K562 (cell line): ENCODE results near the gene GBP1. TPM values are rescaled to one million over a fixed set of nuclear protein-coding genes. Genes with fewer than 3 reads are reported as not detected.

Source experiments
- ATAC-seq: fragments of 200-7000 bp; cut with Tn5 transposase; 3 replicates; pipeline ENCODE4 v1.9.1; 2020; ENCODE audit warnings: moderate library complexity
- BruUV-seq: library from RNA; stranded (reverse); fragments of 400-500 nt; replicated peaks from 2 replicates; lab custom pipeline; 2021; lab: Mats Ljungman, UMichigan
- CTCF ChIA-PET: fragments of 300-600 bp; formaldehyde crosslinking; extraction: SDS; loops from one replicate; lab custom pipeline; 2021; ENCODE audit warnings: low intra/inter-chr PET ratio; lab: Yijun Ruan, JAX
- POLR2A ChIA-PET: fragments of 300-600, 350-650 bp; sonication (Branson Sonifier 250); formaldehyde crosslinking; extraction: SDS; loops from one replicate; lab custom pipeline; 2021; ENCODE audit warnings: antibody characterized with exemption, inconsistent platforms; lab: Yijun Ruan, JAX
- DNase-seq, 4 experiments: peaks; one replicate each; pipeline versions ENCODE4 v3.0.0 to v3.0.0-alpha.2; 2011 to 2018; ENCODE audit warnings: low spot score in 3 of 4, mixed read lengths in 3 of 4; ENCODE audit errors: extremely low read depth in 1 of 4
- FAIRE-seq: peaks from 2 replicates; lab custom pipeline; 2011; peaks lifted over from hg19 to GRCh38; lab: Jason Lieb, UNC
- H2AFZ ChIP-seq: 2 replicates; pipeline ENCODE4 v1.6.0; 2011; ENCODE audit warnings: low read depth, low read length, control low read depth, inconsistent platforms
- H3K27ac ChIP-seq: fragments of 200-600 bp; 3 replicates; pipeline ENCODE4 v1.8.0; 2011; ENCODE audit warnings: low read depth, mild to moderate bottlenecking, control low read depth, inconsistent platforms, low read length, moderate library complexity, mixed read lengths; ENCODE audit errors: extremely low read depth
- H3K27me3 ChIP-seq, 2 experiments: fragments of 300-600 bp in 1 of 2; 2 replicates in 1 of 2; 3 replicates in 1 of 2; pipeline versions ENCODE4 v1.6.0 to v1.8.0; 2011; ENCODE audit warnings: inconsistent platforms in 2 of 2, low read length in 2 of 2, mild to moderate bottlenecking in 1 of 2, mixed read lengths in 1 of 2, moderate library complexity in 1 of 2; ENCODE audit not compliant: control insufficient read depth in 2 of 2, insufficient read depth in 2 of 2
- H3K36me3 ChIP-seq: fragments of 300-600 bp; 3 replicates; pipeline ENCODE4 v1.8.0; 2011; ENCODE audit warnings: mild to moderate bottlenecking, low read length, inconsistent platforms; ENCODE audit not compliant: control insufficient read depth, insufficient read depth
- H3K4me1 ChIP-seq, 2 experiments: fragments of 200-600 bp in 1 of 2; replicated peaks in 1 of 2; 2 replicates in 1 of 2; 3 replicates in 1 of 2; pipeline versions ENCODE4 v1.5.1 to v1.8.0; 2011; ENCODE audit warnings: inconsistent platforms in 2 of 2, low read length in 2 of 2, mild to moderate bottlenecking in 1 of 2, mixed read lengths in 1 of 2, moderate library complexity in 1 of 2; ENCODE audit not compliant: control insufficient read depth in 2 of 2, insufficient read depth in 2 of 2
- H3K4me2 ChIP-seq: 2 replicates; pipeline ENCODE4 v1.6.1; 2011; ENCODE audit warnings: low read length, control low read depth, inconsistent platforms, mixed read lengths; ENCODE audit not compliant: insufficient read depth
- H3K4me3 ChIP-seq: fragments of 200-600 bp; sonication (generic), shearing (Covaris generic); 2 replicates; pipeline ENCODE4 v1.5.1; 2016; ENCODE audit warnings: control low read depth, inconsistent platforms
- H3K79me2 ChIP-seq: fragments of 200-600 bp; 3 replicates; pipeline ENCODE4 v1.8.0; 2011; ENCODE audit warnings: low read length, inconsistent platforms; ENCODE audit not compliant: control insufficient read depth, insufficient read depth
- H3K9ac ChIP-seq, 2 experiments: 2 replicates each; pipeline versions ENCODE4 v1.6.0 to v1.6.1; 2011; ENCODE audit warnings: low read depth in 2 of 2, low read length in 2 of 2, control low read depth in 1 of 2, inconsistent platforms in 1 of 2, mild to moderate bottlenecking in 1 of 2, mixed read lengths in 1 of 2; ENCODE audit not compliant: insufficient read depth in 1 of 2
- H3K9me1 ChIP-seq: one replicate; pipeline ENCODE4 v1.6.0; 2011; ENCODE audit warnings: inconsistent platforms, mild to moderate bottlenecking, low read length, moderate library complexity; ENCODE audit not compliant: control insufficient read depth, insufficient read depth
- H3K9me3 ChIP-seq: replicated peaks from 2 replicates; pipeline ENCODE4 v1.5.1; 2011; ENCODE audit warnings: low read depth, low read length, inconsistent platforms; ENCODE audit not compliant: control insufficient read depth, insufficient read depth
- H4K20me1 ChIP-seq: replicated peaks from 2 replicates; pipeline ENCODE4 v1.6.1; 2011; ENCODE audit warnings: low read length, inconsistent platforms, mixed read lengths; ENCODE audit not compliant: control insufficient read depth, insufficient read depth
- CBX8 ChIP-seq: fragments of 200-600 bp; sonication (generic); IDR thresholded peaks from 2 replicates; pipeline ENCODE4 v1.6.1; 2012; ENCODE audit warnings: borderline replicate concordance, mixed run types, low read depth, mild to moderate bottlenecking, moderate library complexity, mixed read lengths, low read length, control low read depth, inconsistent platforms; ENCODE audit not compliant: poor library complexity, severe bottlenecking; ENCODE audit errors: extremely low read depth
- CUX1 ChIP-seq: fragments of 200-800 bp; sonication (Bioruptor generic); IDR thresholded peaks from 2 replicates; pipeline ENCODE4 v1.6.1; 2016; ENCODE audit warnings: missing genetic modification characterization, missing compliant biosample characterization
- MBD1 ChIP-seq: fragments of 250-450 bp; sonication (Bioruptor Pico); IDR thresholded peaks from 2 replicates; pipeline ENCODE4 v1.8.0; 2022; ENCODE audit warnings: inconsistent platforms
- RBM25 ChIP-seq: fragments of 200-400 bp; formaldehyde crosslinking; IDR thresholded peaks from 2 replicates; pipeline ENCODE4 v1.6.1; 2018; ENCODE audit warnings: low read length, low read depth, moderate library complexity; ENCODE audit not compliant: severe bottlenecking
- USF2 ChIP-seq: sonication (generic); formaldehyde crosslinking; IDR thresholded peaks from 2 replicates; pipeline ENCODE4 v1.5.0; 2020; ENCODE audit warnings: missing genetic modification reagents
- ZBTB8A ChIP-seq: fragments of 450-650 bp; IDR thresholded peaks from 2 replicates; pipeline ENCODE4 v1.6.1; 2018; ENCODE audit warnings: mild to moderate bottlenecking, moderate library complexity; ENCODE audit not compliant: partially characterized antibody
- ZEB2 ChIP-seq: fragments of 450-650 bp; IDR thresholded peaks from 2 replicates; pipeline ENCODE4 v1.6.1; 2016
- ZNF583 ChIP-seq: fragments of 250-450 bp; sonication (Bioruptor Pico); IDR thresholded peaks from 2 replicates; pipeline ENCODE4 v1.4.0; 2020
- WGBS: fragments of 100-300 bp; shearing (Covaris generic); methylation state at CpG from one replicate; pipeline ENCODE4 v1.1.6; 2016; ENCODE audit warnings: low coverage, mixed read lengths; ENCODE audit not compliant: insufficient coverage; ENCODE audit errors: missing lambda C conversion rate; 5-methylcytosine and 5-hydroxymethylcytosine counted together
- in situ Hi-C: fragments of 300-500 bp; cut with MboI; formaldehyde crosslinking; loops from 4 replicates; pipeline ENCODE4 v1.15.0; 2018; ENCODE audit warnings: inconsistent platforms, mixed read lengths
- intact Hi-C: fragments of 100-400 bp; cut with micrococcal nuclease; formaldehyde crosslinking; loops from 2 replicates; pipeline ENCODE4 v1.14.2; 2022
- polyA plus RNA-seq, 8 experiments: library from polyadenylated mRNA; depleted of rRNA in 4 of 8; stranded (reverse) in 5 of 8; unstranded in 3 of 8; fragments of >200 nt; fragmentation: Nextera tagmentation in 2 of 8; fragmentation: Illumina TruSeq in 1 of 8; extraction: Ambion mirVana in 2 of 8; extraction: Trizol in 1 of 8; gene quantifications; 2 replicates each; pipeline versions ENCODE4 v1.2.1 to v1.2.3, GENCODE V29; 2011 to 2014; ENCODE audit warnings: inconsistent platforms in 1 of 8, missing spikeins in 1 of 8
- total RNA-seq, 7 experiments: library from RNA; depleted of rRNA in 6 of 7; stranded (reverse); fragments of >200 nt in 6 of 7; fragmentation: Illumina TruSeq in 2 of 7; extraction: Trizol in 2 of 7; gene quantifications; 2 replicates each; pipeline versions ENCODE4 v1.2.1 to v1.2.3, GENCODE V29; 2011 to 2021; ENCODE audit warnings: low replicate concordance in 1 of 7

GBP1 gene
- total and polyA plus RNA-seq, 9 of the 15 experiments (the other 6 are each of a cell fraction or from before 2014, with no cell fraction given), result not detected

- no peak for FAIRE-seq
- intact Hi-C loops, result no loop called here
Measured at GRCh38 chr1:89102021-89102420, 37.0 kb upstream of the GBP1 start.

GRCh38 chr1:89100412-89100811, 35.4 kb upstream of the GBP1 start:
- no peak overlapping the region for H3K4me3 ChIP-seq
- peaks cover 3% of the 10 kb centered on the region for H3K9me3 ChIP-seq
- WGBS, result 15% methylated on average over 3 of the region's 3 CpGs
- intact Hi-C loops (no loop called here), in situ Hi-C loops (loop anchor here (25.0 kb wide), 1 partner anchor 887 kb away; the partner anchor contains the start of gene ZNF326)
- no peak overlapping the region for H3K27ac ChIP-seq
- H3K79me2 ChIP-seq, result no peaks in the 10 kb centered on the region
- FAIRE-seq (no peak), DNase-seq (peak in 1 of 4 experiments; percentile 15), ATAC-seq (peak; percentile 89)
- BruUV-seq, result no TSS peak
- H3K9ac ChIP-seq, result no peak overlapping the region
- CTCF ChIA-PET, result no interaction called here
- peak overlapping the region; percentile 26; the same call in 1 of the 2 replicates for H3K4me2 ChIP-seq
- H3K4me1 ChIP-seq, result no peaks in the 10 kb centered on the region
- H3K9me1 ChIP-seq, result no peaks in the 10 kb centered on the region
- H4K20me1 ChIP-seq, result no peaks in the 10 kb centered on the region
- POLR2A ChIA-PET, result no interaction called here
- H2AFZ ChIP-seq, result peak overlapping the region; percentile 73
- H3K27me3 ChIP-seq, result no peaks in the 10 kb centered on the region
- no peaks in the 10 kb centered on the region for H3K36me3 ChIP-seq
- TF ChIP-seq CBX8 (no peak), CUX1 (no peak), ZEB2 (no peak), MBD1 (no peak)

More at GRCh38 chr1:89102021-89102420, 37.0 kb upstream of the GBP1 start:
- ChIA-PET POLR2A (no interaction called here), CTCF (no interaction called here)
- Histone ChIP-seq H3K4me1 (no peaks in the 10 kb centered on the region), H3K9me3 (no peaks in the 10 kb centered on the region), H3K36me3 (no peaks in the 10 kb centered on the region), H3K9me1 (no peaks in the 10 kb centered on the region), H3K79me2 (no peaks in the 10 kb centered on the region), H3K4me2 (no peak overlapping the region), H3K9ac (no peak overlapping the region), H3K4me3 (no peak overlapping the region), H2AFZ (no peak overlapping the region), H3K27me3 (no peaks in the 10 kb centered on the region), H4K20me1 (no peaks in the 10 kb centered on the region), H3K27ac (no peak overlapping the region)
- in situ Hi-C loops, result loop anchor here (25.0 kb wide), 1 partner anchor 885 kb away; the partner anchor contains the start of gene ZNF326
- no peak for TF ChIP-seq RBM25
- no peak for TF ChIP-seq ZBTB8A
- TF ChIP-seq USF2 (CRISPR knock-in tag), result no peak
- no peak for TF ChIP-seq ZNF583 (CRISPR knock-in tag)
- ATAC-seq, result no peak
- no peak for DNase-seq
- no TSS peak for BruUV-seq
